Omental fat pad (tissue), 4 donors: ENCODE data around the gene GATAD2A. TPM values are rescaled to one million over a fixed set of nuclear protein-coding genes. Genes with fewer than 3 reads are reported as not detected.

Experiments
- ATAC-seq: fragments of 150-250 bp; one replicate; pipeline ENCODE4 v1.9.1; 2016; ENCODE audit warnings: mild to moderate bottlenecking, moderate library complexity; ENCODE audit not compliant: low FRiP score
- DNase-seq: peaks from one replicate; pipeline ENCODE4 v3.0.0-alpha.2; 2019; ENCODE audit warnings: low spot score
- CTCF ChIP-seq, 3 donors: fragments of 450-650 bp; IDR thresholded peaks; one replicate each; pipeline ENCODE4 v1.5.1; 2016 to 2017; ENCODE audit warnings: antibody characterized with exemption in 3 of 3, mild to moderate bottlenecking in 3 of 3, moderate library complexity in 2 of 3
- total RNA-seq, 4 donors: library from RNA; depleted of rRNA; stranded (reverse); fragments of >200 nt; gene quantifications; one replicate each; pipeline ENCODE4 v1.1.0, GENCODE V29; 2016

The GATAD2A gene
- total RNA-seq, 4 donors from 2014 or later = 25.9 to 80.3 (median 35.9) TPM

GRCh38 chr19:19532806-19533701 is 127.6 kb downstream of the GATAD2A start:
- peak; percentile 3 for ATAC-seq
- no peak for TF ChIP-seq CTCF (IDR thresholded peaks at IDR 0.05)
- DNase-seq = no peak

GRCh38 chr19:19533841-19534240 is 128.4 kb downstream of the GATAD2A start:
- ATAC-seq (no peak), DNase-seq (no peak)
- TF ChIP-seq CTCF (IDR thresholded peaks at IDR 0.05) = no peak

- ATAC-seq = no peak
- no peak for TF ChIP-seq CTCF (IDR thresholded peaks at IDR 0.05)
- no peak for DNase-seq
Measured at GRCh38 chr19:19534556-19535265, 129.2 kb downstream of the GATAD2A start.

- ATAC-seq = no peak
- no peak for TF ChIP-seq CTCF (IDR thresholded peaks at IDR 0.05)
- no peak for DNase-seq
Measured at GRCh38 chr19:19535311-19536191, 130.1 kb downstream of the GATAD2A start.

GRCh38 chr19:19537075-19538048 is 131.9 kb downstream of the GATAD2A start:
- TF ChIP-seq CTCF (IDR thresholded peaks at IDR 0.05) = no peak
- DNase-seq (no peak), ATAC-seq (no peak)
